Left ventricle myocardium inferior (tissue), 1 donor: ENCODE measurements around the gene GRIK3. TPM values are rescaled to one million over a fixed set of nuclear protein-coding genes. Genes with fewer than 3 reads are reported as not detected.

ENCODE experiments used
- DNase-seq: peaks from one replicate; pipeline ENCODE4 v3.0.0-alpha.2; 2020
- H3K27ac ChIP-seq: fragments of 200-600 bp; replicated peaks from 2 replicates; pipeline ENCODE4 v1.8.0; 2021
- H3K27me3 ChIP-seq: fragments of 200-600 bp; 2 replicates; pipeline ENCODE4 v1.8.0; 2021; ENCODE audit warnings: low read depth
- H3K36me3 ChIP-seq: fragments of 200-600 bp; 2 replicates; pipeline ENCODE4 v1.8.0; 2021
- H3K4me1 ChIP-seq: fragments of 200-600 bp; 2 replicates; pipeline ENCODE4 v1.8.0; 2021
- H3K4me3 ChIP-seq: fragments of 200-600 bp; 2 replicates; pipeline ENCODE4 v1.8.0; 2021; ENCODE audit warnings: mild to moderate bottlenecking, moderate library complexity
- H3K9me3 ChIP-seq: fragments of 200-600 bp; replicated peaks from 2 replicates; pipeline ENCODE4 v1.8.0; 2021
- intact Hi-C: fragments of 100-400 bp; cut with micrococcal nuclease; formaldehyde crosslinking; loops from one replicate; pipeline ENCODE4 v1.11.0; 2022
- total RNA-seq: library from RNA; stranded (reverse); fragmentation: NEBNext Ultra II Directional; extraction: Animal tissue kit (Norgen Biotek cat#: 25700); gene quantifications from one replicate; pipeline ENCODE4 v1.2.1, GENCODE V29; 2021
- TF ChIP-seq, protein P1 (sequence below): fragments of 200-600 bp; IDR thresholded peaks from 2 replicates; pipeline ENCODE4 v1.8.0; 2021; ENCODE audit warnings: antibody characterized with exemption, mild to moderate bottlenecking, borderline replicate concordance
- donor health status: DM: no; HTN: yes; CAD: no; lungs with severe emphysema.

Gene GRIK3
- total RNA-seq, 1 donor from 2014 or later, result 0.55 TPM

DNA sequence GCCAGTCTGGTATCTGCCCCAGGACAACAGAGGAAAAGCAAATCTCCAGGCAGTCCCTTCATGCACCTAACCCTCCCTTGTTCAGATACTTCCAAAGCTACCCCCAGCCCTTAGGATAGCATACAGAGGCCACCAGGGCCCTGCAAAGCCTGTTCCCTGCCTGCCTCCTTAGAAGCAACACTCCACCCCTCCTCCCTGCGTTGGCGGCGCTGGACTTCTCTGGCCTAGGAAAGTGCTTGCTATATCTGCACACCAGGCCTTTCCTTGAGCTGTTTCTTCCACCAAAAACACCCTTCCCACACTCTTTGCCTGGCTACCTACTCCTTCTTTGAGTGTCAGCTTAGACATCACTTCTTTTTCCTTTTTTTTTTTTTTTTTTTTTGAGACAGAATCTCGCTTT lies 61.3 kb downstream of the GRIK3 start:
- H3K9me3 ChIP-seq, result peaks cover 1% of the 10 kb centered on the region
- no peak for DNase-seq
- H3K27me3 ChIP-seq, result peaks cover 30% of the 10 kb centered on the region
- no peak overlapping the region for H3K4me3 ChIP-seq
- H3K36me3 ChIP-seq, result no peaks in the 10 kb centered on the region
- intact Hi-C loops, result no loop called here
- TF ChIP-seq, protein P1, sequence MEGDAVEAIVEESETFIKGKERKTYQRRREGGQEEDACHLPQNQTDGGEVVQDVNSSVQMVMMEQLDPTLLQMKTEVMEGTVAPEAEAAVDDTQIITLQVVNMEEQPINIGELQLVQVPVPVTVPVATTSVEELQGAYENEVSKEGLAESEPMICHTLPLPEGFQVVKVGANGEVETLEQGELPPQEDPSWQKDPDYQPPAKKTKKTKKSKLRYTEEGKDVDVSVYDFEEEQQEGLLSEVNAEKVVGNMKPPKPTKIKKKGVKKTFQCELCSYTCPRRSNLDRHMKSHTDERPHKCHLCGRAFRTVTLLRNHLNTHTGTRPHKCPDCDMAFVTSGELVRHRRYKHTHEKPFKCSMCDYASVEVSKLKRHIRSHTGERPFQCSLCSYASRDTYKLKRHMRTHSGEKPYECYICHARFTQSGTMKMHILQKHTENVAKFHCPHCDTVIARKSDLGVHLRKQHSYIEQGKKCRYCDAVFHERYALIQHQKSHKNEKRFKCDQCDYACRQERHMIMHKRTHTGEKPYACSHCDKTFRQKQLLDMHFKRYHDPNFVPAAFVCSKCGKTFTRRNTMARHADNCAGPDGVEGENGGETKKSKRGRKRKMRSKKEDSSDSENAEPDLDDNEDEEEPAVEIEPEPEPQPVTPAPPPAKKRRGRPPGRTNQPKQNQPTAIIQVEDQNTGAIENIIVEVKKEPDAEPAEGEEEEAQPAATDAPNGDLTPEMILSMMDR, result no peak
- H3K4me1 ChIP-seq, result no peaks in the 10 kb centered on the region
- H3K27ac ChIP-seq, result no peak overlapping the region

DNA sequence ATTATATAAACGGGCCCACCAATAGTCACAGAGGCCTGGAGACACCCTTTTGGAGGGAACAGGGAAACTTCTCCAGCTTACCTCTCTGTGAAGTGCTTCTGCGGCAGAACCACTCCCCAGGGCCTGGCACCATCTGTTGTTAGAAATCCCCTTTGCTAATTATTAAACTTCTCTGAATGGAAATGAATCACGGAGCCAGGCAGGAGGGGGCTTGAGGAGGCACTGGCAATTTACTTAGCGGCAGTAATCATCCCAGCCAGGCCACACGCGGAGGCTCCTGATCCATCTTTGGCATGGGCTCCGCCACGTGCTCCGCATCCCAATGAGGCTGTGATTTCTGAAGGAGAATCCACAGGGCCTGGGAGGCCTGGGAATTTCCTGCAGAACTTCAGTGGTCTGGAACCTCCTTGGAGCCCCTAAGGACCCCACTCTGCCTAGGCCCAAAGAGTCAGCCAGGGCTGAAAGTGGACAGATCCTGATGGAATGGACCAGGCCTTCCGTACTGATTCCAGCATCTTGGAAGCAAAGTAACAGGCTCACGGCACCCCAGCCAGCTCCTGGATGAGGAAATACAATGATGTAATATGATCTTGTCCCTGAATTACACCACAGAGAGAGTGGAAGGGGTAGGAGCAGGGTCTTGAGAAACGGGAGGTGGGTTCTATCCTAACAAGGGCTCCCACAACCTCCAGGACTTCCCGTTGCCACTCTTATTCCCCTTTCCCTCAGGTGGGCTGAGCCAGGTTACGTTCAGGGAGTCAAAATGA lies 62.3 kb downstream of the GRIK3 start:
- TF ChIP-seq, protein P1, result no peak
- Histone ChIP-seq H3K36me3 (no peaks in the 10 kb centered on the region), H3K4me1 (no peaks in the 10 kb centered on the region), H3K4me3 (no peak overlapping the region), H3K27me3 (peaks cover 20% of the 10 kb centered on the region), H3K27ac (no peak overlapping the region), H3K9me3 (no peaks in the 10 kb centered on the region)
- DNase-seq, result no peak
- intact Hi-C loops, result no loop called here

DNA sequence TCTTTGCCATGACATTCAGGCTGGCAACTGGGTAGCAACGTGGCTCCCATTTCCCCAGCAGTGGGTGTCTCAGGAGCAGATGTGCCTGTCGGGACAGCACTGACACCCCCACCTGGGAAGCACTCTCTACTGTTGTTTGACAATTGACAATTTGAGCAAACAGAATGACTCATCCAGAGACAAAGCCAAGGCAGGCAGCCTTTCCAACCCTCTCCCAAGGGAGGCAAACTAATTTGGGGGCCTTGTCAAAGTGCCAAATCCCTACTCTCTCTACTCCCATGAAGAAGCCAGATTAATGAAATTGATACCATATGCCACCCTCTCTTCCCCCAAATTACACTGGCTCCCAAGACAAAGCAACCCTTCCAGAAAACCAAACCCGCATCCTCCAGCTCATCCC lies 65.6 kb downstream of the GRIK3 start:
- H3K9me3 ChIP-seq, result no peaks in the 10 kb centered on the region
- TF ChIP-seq, protein P1, result no peak
- no peaks in the 10 kb centered on the region for H3K36me3 ChIP-seq
- H3K27ac ChIP-seq, result no peak overlapping the region
- H3K4me1 ChIP-seq, result no peaks in the 10 kb centered on the region
- intact Hi-C loops, result no loop called here
- no peak overlapping the region for H3K4me3 ChIP-seq
- peaks cover 10% of the 10 kb centered on the region for H3K27me3 ChIP-seq
- DNase-seq, result no peak

DNA sequence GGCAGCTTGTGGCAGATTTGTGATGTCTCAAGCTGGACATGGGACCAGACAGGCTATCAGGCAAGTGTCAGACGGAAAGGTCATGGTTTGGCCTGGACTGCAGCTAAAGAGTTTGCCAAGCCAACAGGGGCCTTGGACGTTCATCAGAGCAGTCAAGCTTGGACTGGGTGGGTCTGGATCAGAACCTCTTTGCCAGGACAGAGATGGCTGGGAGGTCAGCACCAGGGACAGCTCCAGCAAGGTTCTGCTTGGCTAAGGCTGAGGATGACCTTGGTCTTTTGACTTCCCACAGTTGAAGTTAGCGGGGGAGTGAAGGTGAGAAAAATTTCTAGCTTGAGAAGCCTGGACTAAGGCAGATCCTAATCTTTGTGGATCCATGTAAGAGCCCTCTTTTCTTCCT lies 68.1 kb downstream of the GRIK3 start:
- Histone ChIP-seq H3K36me3 (no peaks in the 10 kb centered on the region), H3K4me1 (no peaks in the 10 kb centered on the region), H3K27me3 (peaks cover 34% of the 10 kb centered on the region), H3K27ac (no peak overlapping the region), H3K9me3 (no peaks in the 10 kb centered on the region), H3K4me3 (no peak overlapping the region)
- DNase-seq, result no peak
- TF ChIP-seq, protein P1, result no peak
- intact Hi-C loops, result no loop called here

DNA sequence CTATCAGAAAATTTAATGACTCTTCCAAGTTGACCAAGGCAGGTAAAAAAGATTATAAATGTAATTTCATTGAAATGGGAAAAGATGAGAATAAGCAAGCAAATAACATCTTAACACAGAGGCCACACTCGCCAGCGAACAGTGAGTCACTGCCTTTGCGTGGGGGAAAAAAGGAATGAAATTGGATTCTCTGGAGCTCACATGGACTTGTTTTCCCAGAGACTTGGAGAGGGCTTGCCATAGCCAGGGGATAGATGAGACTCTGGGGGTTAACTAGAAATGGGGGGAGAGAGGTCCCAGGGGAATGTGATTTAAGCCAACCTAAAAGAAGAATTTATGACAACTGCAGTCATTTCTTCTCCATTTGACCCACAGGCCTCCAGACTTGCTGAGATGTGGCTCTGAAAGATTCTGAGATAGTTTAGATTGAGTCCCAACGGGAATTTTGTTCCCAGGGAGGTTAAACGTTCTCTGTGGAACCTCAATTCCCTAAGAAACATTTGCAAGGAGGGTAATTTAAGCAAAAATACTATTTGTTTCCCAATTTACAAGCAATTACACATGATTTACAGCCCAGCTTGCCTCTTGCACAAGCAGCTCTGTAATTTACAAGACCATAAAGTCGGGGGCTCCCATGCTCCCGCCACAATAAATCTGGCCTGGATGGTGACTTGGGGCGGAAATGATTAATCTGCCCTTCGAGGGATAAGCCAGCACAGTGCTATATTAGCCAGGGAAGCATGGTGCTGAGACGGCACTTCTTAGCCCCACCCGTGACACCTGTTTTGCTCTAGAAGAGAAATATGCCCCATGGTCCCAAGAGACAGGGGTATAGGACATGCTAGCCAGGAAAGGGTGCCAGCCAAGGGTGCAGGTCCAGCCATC lies 68.8 kb downstream of the GRIK3 start:
- no peaks in the 10 kb centered on the region for H3K36me3 ChIP-seq
- no peak overlapping the region for H3K4me3 ChIP-seq
- no peak overlapping the region for H3K27ac ChIP-seq
- H3K9me3 ChIP-seq, result no peaks in the 10 kb centered on the region
- TF ChIP-seq, protein P1, result no peak
- intact Hi-C loops, result no loop called here
- H3K4me1 ChIP-seq, result no peaks in the 10 kb centered on the region
- no peak for DNase-seq
- H3K27me3 ChIP-seq, result peaks cover 37% of the 10 kb centered on the region
